GM21515 (cell line): ENCODE results near the gene DDAH1.
"Not testable (repeated sequence)": the region's sequence is repeated elsewhere in the genome, so short reads cannot be mapped to it uniquely, and the experiment has no call there.

Source experiments
- ATAC-seq: cut with Tn5 transposase; IDR thresholded peaks from one replicate; pipeline ENCODE4 v1.9.1; 2021; ENCODE audit not compliant: unreplicated experiment

Gene DDAH1

GRCh38 chr1:85471558-85471957 is 6.6 kb upstream of the DDAH1 start:
- ATAC-seq = no peak

GRCh38 chr1:85470130-85470529 is 5.2 kb upstream of the DDAH1 start:
- not testable (repeated sequence) for ATAC-seq

GRCh38 chr1:85467929-85468540 is 3.1 kb upstream of the DDAH1 start:
- no peak for ATAC-seq

GRCh38 chr1:85467036-85467435 is 2.1 kb upstream of the DDAH1 start:
- no peak for ATAC-seq

GRCh38 chr1:85465786-85466134 is 801 bp upstream of the DDAH1 start:
- ATAC-seq = no peak

- peak; percentile 50 for ATAC-seq
These were observed 361 bp downstream of the DDAH1 start for GRCh38 chr1:85464497-85465098.

- no peak for ATAC-seq
These were observed 1.0 kb downstream of the DDAH1 start for GRCh38 chr1:85463731-85464496.

- no peak for ATAC-seq
These were observed 1.9 kb downstream of the DDAH1 start for GRCh38 chr1:85462931-85463649.

GRCh38 chr1:85461216-85461918 is 3.6 kb downstream of the DDAH1 start:
- ATAC-seq = no peak

GRCh38 chr1:85460555-85461088 is 4.3 kb downstream of the DDAH1 start:
- no peak for ATAC-seq

- no peak for ATAC-seq
These were observed 5.7 kb downstream of the DDAH1 start for GRCh38 chr1:85459290-85459689.

- no peak for ATAC-seq
These were observed 10.7 kb downstream of the DDAH1 start for GRCh38 chr1:85454214-85454613.

- ATAC-seq = no peak
These were observed 11.2 kb downstream of the DDAH1 start for GRCh38 chr1:85453640-85454194.

GRCh38 chr1:85452948-85453347 is 12.0 kb downstream of the DDAH1 start:
- no peak for ATAC-seq

GRCh38 chr1:85451236-85451830 is 13.6 kb downstream of the DDAH1 start:
- no peak for ATAC-seq

GRCh38 chr1:85450832-85451231 is 14.1 kb downstream of the DDAH1 start:
- no peak for ATAC-seq

- no peak for ATAC-seq
These were observed 15.6 kb downstream of the DDAH1 start for GRCh38 chr1:85449356-85449755.

GRCh38 chr1:85448358-85448757 is 16.6 kb downstream of the DDAH1 start:
- ATAC-seq = no peak

GRCh38 chr1:85447006-85447943 is 17.7 kb downstream of the DDAH1 start:
- no peak for ATAC-seq
